Measurements from ENCODE around the gene MDGA2. TPM values are rescaled to one million over a fixed set of nuclear protein-coding genes. Genes with fewer than 3 reads are reported as not detected.

The MDGA2 gene
- total and polyA plus RNA-seq, 2 of the 8 experiments (the other 6 are each of a cell fraction or from before 2014, with no cell fraction given), result 0.11 to 0.69 TPM

DNA sequence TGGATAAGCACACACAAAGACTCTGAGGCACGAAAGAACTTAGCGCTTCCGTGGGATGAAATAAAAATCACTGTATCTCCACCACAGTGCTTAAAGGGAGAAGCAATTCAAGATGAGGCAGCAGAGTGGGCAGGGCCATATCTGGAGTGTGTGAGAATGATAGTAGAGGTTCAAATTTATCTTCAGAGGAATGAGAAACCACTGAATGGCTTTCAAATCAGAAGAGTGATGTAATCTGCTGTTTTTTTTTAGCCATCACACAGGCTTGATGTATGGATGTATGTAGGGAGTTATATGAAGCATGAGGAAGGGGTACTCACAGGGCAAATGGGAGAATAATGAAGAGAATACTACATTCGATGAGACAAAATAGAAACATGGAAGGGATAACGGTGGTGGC, 24.1 kb downstream of the MDGA2 start (continued):
- TF ChIP-seq RNF2 (IDR thresholded peaks at IDR 0.05; ENCODE audit: borderline replicate concordance, low read depth, low read length, missing control alignments, poor library complexity, severe bottlenecking) (no peak), RAD21 (IDR thresholded peaks at IDR 0.05 in 1 of 2, conservative IDR thresholded peaks at IDR 0.05 in 1 of 2; ENCODE audit: low read depth in 2 of 2, low read length in 2 of 2) (no peak), ZNF274 (IDR thresholded peaks at IDR 0.05; ENCODE audit: borderline replicate concordance, extremely low read depth, low read length) (no peak), TBP (IDR thresholded peaks at IDR 0.05; ENCODE audit: low read depth, low read length) (no peak)

All from H1 (cell line).